Measurements from ENCODE around the gene RAB3GAP2. TPM values are rescaled to one million over a fixed set of nuclear protein-coding genes. Genes with fewer than 3 reads are reported as not detected.

Gene RAB3GAP2
- total and polyA plus RNA-seq, 2 donors (not counting 1 experiment from before 2014, with no cell fraction given) = 31.0 to 43.8 TPM

DNA sequence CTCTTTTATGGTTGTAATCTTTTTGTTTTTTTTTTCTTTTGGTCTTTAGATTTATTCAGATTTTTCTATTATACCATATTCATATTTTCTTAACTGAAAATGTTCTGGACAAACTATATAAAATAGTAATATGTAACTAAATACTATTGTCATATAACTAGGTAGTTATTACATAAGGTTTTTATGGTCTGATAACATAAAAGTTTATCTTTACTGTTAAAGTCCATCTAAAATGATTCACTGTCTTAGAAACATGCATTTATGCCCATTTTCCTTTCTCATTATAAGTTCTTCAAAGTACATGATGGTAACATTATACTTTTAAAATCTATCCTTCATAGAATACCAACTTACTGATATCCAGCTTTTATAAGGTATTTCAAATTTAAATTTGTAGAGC, 149.2 kb downstream of the RAB3GAP2 start:
- Histone ChIP-seq H4K20me1 (ENCODE audit: control insufficient read depth, extremely low read depth, insufficient read depth, low read length) (no peaks in the 10 kb centered on the region), H3K79me2 (ENCODE audit: control insufficient read depth, insufficient read depth, low read length) (no peaks in the 10 kb centered on the region), H3K36me3 (ENCODE audit: control insufficient read depth, insufficient read depth, low read length) (no peaks in the 10 kb centered on the region), H3K27me3 (ENCODE audit: control insufficient read depth, insufficient read depth, low read length) (no peaks in the 10 kb centered on the region), H3K9me3 (ENCODE audit: control insufficient read depth, insufficient read depth, low read depth, low read length) (no peaks in the 10 kb centered on the region), H3K4me2 (ENCODE audit: extremely low read depth, insufficient read depth, low read length) (no peak overlapping the region), H2AFZ (ENCODE audit: low read length) (no peak overlapping the region), H3K4me3 (replicated peaks in 1 of 4; ENCODE audit: control extremely low read depth in 1 of 4, insufficient read depth in 1 of 4, low read depth in 3 of 4, low read length in 4 of 4) (no peak overlapping the region), H3K4me1 (ENCODE audit: control insufficient read depth, extremely low read depth, insufficient read depth, low read length) (no peaks in the 10 kb centered on the region), H3K9ac (ENCODE audit: insufficient read depth, low read length) (no peak overlapping the region), H3K27ac (ENCODE audit: insufficient read depth, low read length) (no peak overlapping the region)
- no peak for TF ChIP-seq EZH2 (IDR thresholded peaks at IDR 0.05; ENCODE audit: low read length, missing control alignments)
- TF ChIP-seq CTCF (conservative IDR thresholded peaks at IDR 0.05 in 1 of 2, IDR thresholded peaks at IDR 0.05 in 1 of 2; ENCODE audit: low read depth in 1 of 2, low read length in 2 of 2) = no peak
- no peak for DNase-seq (ENCODE audit: low read depth in 2 of 2)

- H3K79me2 ChIP-seq (ENCODE audit: control insufficient read depth, insufficient read depth, low read length) = no peaks in the 10 kb centered on the region
- TF ChIP-seq EZH2 (IDR thresholded peaks at IDR 0.05; ENCODE audit: low read length, missing control alignments) (no peak), CTCF (conservative IDR thresholded peaks at IDR 0.05 in 1 of 2, IDR thresholded peaks at IDR 0.05 in 1 of 2; ENCODE audit: low read depth in 1 of 2, low read length in 2 of 2) (no peak)
- no peaks in the 10 kb centered on the region for H4K20me1 ChIP-seq (ENCODE audit: control insufficient read depth, extremely low read depth, insufficient read depth, low read length)
- no peak overlapping the region for H2AFZ ChIP-seq (ENCODE audit: low read length)
- no peak overlapping the region for H3K9ac ChIP-seq (ENCODE audit: insufficient read depth, low read length)
- H3K4me1 ChIP-seq (ENCODE audit: control insufficient read depth, extremely low read depth, insufficient read depth, low read length) = no peaks in the 10 kb centered on the region
- H3K27me3 ChIP-seq (ENCODE audit: control insufficient read depth, insufficient read depth, low read length) = no peaks in the 10 kb centered on the region
- no peak overlapping the region for H3K27ac ChIP-seq (ENCODE audit: insufficient read depth, low read length)
- H3K4me3 ChIP-seq (replicated peaks in 1 of 4; ENCODE audit: control extremely low read depth in 1 of 4, insufficient read depth in 1 of 4, low read depth in 3 of 4, low read length in 4 of 4) = no peak overlapping the region
- DNase-seq (ENCODE audit: low read depth in 2 of 2) = no peak
- H3K36me3 ChIP-seq (ENCODE audit: control insufficient read depth, insufficient read depth, low read length) = no peaks in the 10 kb centered on the region
- no peak overlapping the region for H3K4me2 ChIP-seq (ENCODE audit: extremely low read depth, insufficient read depth, low read length)
- H3K9me3 ChIP-seq (ENCODE audit: control insufficient read depth, insufficient read depth, low read depth, low read length) = no peaks in the 10 kb centered on the region
These were observed 150.3 kb downstream of the RAB3GAP2 start for GRCh38 chr1:220121791-220122530.

DNA sequence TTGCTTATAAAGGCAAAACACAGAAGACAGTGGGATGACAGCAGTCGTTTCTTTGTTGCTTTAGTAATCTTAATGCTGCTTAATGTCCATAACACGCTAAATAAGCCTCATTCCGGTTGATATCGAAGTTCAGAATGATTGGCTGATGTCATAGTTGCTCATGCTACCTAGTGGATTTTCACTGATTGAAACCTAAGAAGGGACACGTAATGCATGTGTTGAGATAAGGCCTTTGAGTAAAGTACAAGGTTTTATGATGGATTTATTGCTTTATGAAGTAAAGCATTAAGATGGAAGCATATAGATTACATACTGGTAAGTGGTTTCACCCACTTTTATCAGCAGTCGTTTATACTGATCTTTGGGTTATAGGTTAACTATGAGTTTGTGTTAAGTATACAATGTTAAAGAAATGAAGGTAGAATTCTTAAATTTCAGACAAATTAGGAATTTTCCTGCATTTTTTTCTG, 153.2 kb downstream of the RAB3GAP2 start:
- TF ChIP-seq EZH2 (IDR thresholded peaks at IDR 0.05; ENCODE audit: low read length, missing control alignments) (no peak), CTCF (conservative IDR thresholded peaks at IDR 0.05 in 1 of 2, IDR thresholded peaks at IDR 0.05 in 1 of 2; ENCODE audit: low read depth in 1 of 2, low read length in 2 of 2) (no peak)
- Histone ChIP-seq H4K20me1 (ENCODE audit: control insufficient read depth, extremely low read depth, insufficient read depth, low read length) (no peaks in the 10 kb centered on the region), H3K9me3 (ENCODE audit: control insufficient read depth, insufficient read depth, low read depth, low read length) (no peaks in the 10 kb centered on the region)

More for the DNA sequence above, 153.2 kb downstream of the RAB3GAP2 start:
- H3K4me3 ChIP-seq (replicated peaks in 1 of 4; ENCODE audit: control extremely low read depth in 1 of 4, insufficient read depth in 1 of 4, low read depth in 3 of 4, low read length in 4 of 4) = no peak overlapping the region
- no peaks in the 10 kb centered on the region for H3K27me3 ChIP-seq (ENCODE audit: control insufficient read depth, insufficient read depth, low read length)
- H3K79me2 ChIP-seq (ENCODE audit: control insufficient read depth, insufficient read depth, low read length) = no peaks in the 10 kb centered on the region
- no peaks in the 10 kb centered on the region for H3K36me3 ChIP-seq (ENCODE audit: control insufficient read depth, insufficient read depth, low read length)
- peak in 1 of 2 donors; percentile 6 for DNase-seq (ENCODE audit: low read depth in 2 of 2)
- H3K27ac ChIP-seq (ENCODE audit: insufficient read depth, low read length) = no peak overlapping the region
- H2AFZ ChIP-seq (ENCODE audit: low read length) = no peak overlapping the region
- H3K4me1 ChIP-seq (ENCODE audit: control insufficient read depth, extremely low read depth, insufficient read depth, low read length) = no peaks in the 10 kb centered on the region
- H3K4me2 ChIP-seq (ENCODE audit: extremely low read depth, insufficient read depth, low read length) = no peak overlapping the region
- no peak overlapping the region for H3K9ac ChIP-seq (ENCODE audit: insufficient read depth, low read length)

Measured in fibroblast of lung (primary cell).